GM12873 (cell line): ENCODE results near the gene SELENOP.

ENCODE experiments used
- CTCF ChIP-seq: IDR thresholded peaks from 2 replicates; pipeline ENCODE4 v1.5.1; 2012; ENCODE audit warnings: low read depth, mild to moderate bottlenecking, moderate library complexity, low read length, control low read depth; ENCODE audit not compliant: insufficient read depth; ENCODE audit errors: missing control alignments

Gene SELENOP

GRCh38 chr5:42799668-42800114 is 12.0 kb downstream of the SELENOP start:
- TF ChIP-seq CTCF = no peak

GRCh38 chr5:42799241-42799608 is 12.5 kb downstream of the SELENOP start:
- no peak for TF ChIP-seq CTCF

- no peak for TF ChIP-seq CTCF
Observed at GRCh38 chr5:42798284-42799240, 13.1 kb downstream of the SELENOP start.

- no peak for TF ChIP-seq CTCF
Observed at GRCh38 chr5:42791151-42791550, 20.5 kb downstream of the SELENOP start.

- no peak for TF ChIP-seq CTCF
Observed at GRCh38 chr5:42787845-42788244, 23.8 kb downstream of the SELENOP start.

- no peak for TF ChIP-seq CTCF
Observed at GRCh38 chr5:42787073-42787472, 24.6 kb downstream of the SELENOP start.

GRCh38 chr5:42785756-42786155 is 25.9 kb downstream of the SELENOP start:
- TF ChIP-seq CTCF = no peak
